Astrocyte (in vitro differentiated cells and primary cell): Measurements from ENCODE around the gene FMN1. TPM values are rescaled to one million over a fixed set of nuclear protein-coding genes. Genes with fewer than 3 reads are reported as not detected.
"Not testable (repeated sequence)": the region's sequence is repeated elsewhere in the genome, so short reads cannot be mapped to it uniquely, and the experiment has no call there.

Source experiments
- DNase-seq: peaks from one replicate; pipeline ENCODE4 v3.0.0-alpha.2; 2010; ENCODE audit warnings: low read depth
- FAIRE-seq: peaks from 2 replicates; lab custom pipeline; 2011; peaks lifted over from hg19 to GRCh38; lab: Jason Lieb, UNC
- H2AFZ ChIP-seq: 2 replicates; pipeline ENCODE4 v1.6.0; 2012; ENCODE audit warnings: low read depth, low read length, inconsistent platforms
- H3K27ac ChIP-seq: 2 replicates; pipeline ENCODE4 v1.5.1; 2011; ENCODE audit warnings: low read depth, low read length, inconsistent platforms
- H3K27me3 ChIP-seq: 2 replicates; pipeline ENCODE4 v1.6.0; 2011; ENCODE audit warnings: low read length, inconsistent platforms; ENCODE audit not compliant: insufficient read depth
- H3K36me3 ChIP-seq: 2 replicates; pipeline ENCODE4 v1.5.1; 2011; ENCODE audit warnings: low read length, inconsistent platforms; ENCODE audit not compliant: insufficient read depth
- H3K4me1 ChIP-seq: 2 replicates; pipeline ENCODE4 v1.5.1; 2011; ENCODE audit warnings: low read length, inconsistent platforms; ENCODE audit not compliant: insufficient read depth
- H3K4me2 ChIP-seq: 2 replicates; pipeline ENCODE4 v1.6.0; 2012; ENCODE audit warnings: low read length, inconsistent platforms
- H3K4me3 ChIP-seq: 2 replicates; pipeline ENCODE4 v1.5.1; 2011; ENCODE audit warnings: low read depth, mild to moderate bottlenecking, low read length, inconsistent platforms; ENCODE audit not compliant: insufficient read depth
- H3K79me2 ChIP-seq: 2 replicates; pipeline ENCODE4 v1.6.0; 2012; ENCODE audit warnings: mild to moderate bottlenecking, low read length, inconsistent platforms; ENCODE audit not compliant: insufficient read depth
- H3K9ac ChIP-seq: 2 replicates; pipeline ENCODE4 v1.6.0; 2012; ENCODE audit warnings: mild to moderate bottlenecking, low read length, inconsistent platforms
- H3K9me3 ChIP-seq: 2 replicates; pipeline ENCODE4 v1.5.1; 2012; ENCODE audit warnings: low read depth, mild to moderate bottlenecking, low read length, inconsistent platforms; ENCODE audit not compliant: insufficient read depth
- H4K20me1 ChIP-seq: 2 replicates; pipeline ENCODE4 v1.6.0; 2012; ENCODE audit warnings: low read length, inconsistent platforms; ENCODE audit not compliant: insufficient read depth
- H3K27ac Mint-ChIP-seq: one replicate; pipeline ENCODE4 v1.8.0; 2021; ENCODE audit warnings: mild to moderate bottlenecking, mixed read lengths; ENCODE audit not compliant: unreplicated experiment
- H3K27me3 Mint-ChIP-seq: one replicate; pipeline ENCODE4 v1.8.0; 2021; ENCODE audit warnings: low read depth, mixed read lengths; ENCODE audit not compliant: unreplicated experiment
- H3K36me3 Mint-ChIP-seq: one replicate; pipeline ENCODE4 v1.8.0; 2021; ENCODE audit warnings: low read depth, mixed read lengths; ENCODE audit not compliant: unreplicated experiment
- H3K4me1 Mint-ChIP-seq: one replicate; pipeline ENCODE4 v1.8.0; 2021; ENCODE audit warnings: low read depth, mixed read lengths; ENCODE audit not compliant: unreplicated experiment
- H3K4me3 Mint-ChIP-seq: one replicate; pipeline ENCODE4 v1.8.0; 2021; ENCODE audit warnings: mild to moderate bottlenecking, moderate library complexity, mixed read lengths; ENCODE audit not compliant: unreplicated experiment
- H3K9me3 Mint-ChIP-seq: one replicate; pipeline ENCODE4 v1.8.0; 2021; ENCODE audit warnings: mild to moderate bottlenecking, mixed read lengths; ENCODE audit not compliant: unreplicated experiment
- CTCF ChIP-seq: IDR thresholded peaks from 2 replicates; pipeline ENCODE4 v1.5.1; 2011; ENCODE audit warnings: low read depth, mild to moderate bottlenecking, inconsistent platforms, low read length, moderate library complexity; ENCODE audit not compliant: insufficient read depth
- EZH2 ChIP-seq: IDR thresholded peaks from 2 replicates; pipeline ENCODE4 v1.6.1; 2012; ENCODE audit warnings: mild to moderate bottlenecking, low read length, inconsistent platforms; ENCODE audit not compliant: insufficient read depth
- total RNA-seq: library from RNA; stranded (reverse); gene quantifications from 2 replicates; pipeline ENCODE4 v1.2.1, GENCODE V29; 2021

FMN1 gene
- total RNA-seq, 1 donor from 2014 or later, result 5.3 TPM

GRCh38 chr15:32852017-32852416, 342.5 kb downstream of the FMN1 start:
- FAIRE-seq (no peak), DNase-seq (no peak)
- H3K79me2 ChIP-seq, result no peaks in the 10 kb centered on the region
- Mint-ChIP-seq H3K4me1 (peaks cover 44% of the 10 kb centered on the region), H3K36me3 (peaks cover 4% of the 10 kb centered on the region), H3K27me3 (no peaks in the 10 kb centered on the region), H3K27ac (peak overlapping the region; percentile 97), H3K4me3 (no peak overlapping the region), H3K9me3 (peaks cover 14% of the 10 kb centered on the region)
- no peak overlapping the region for H2AFZ ChIP-seq
- H3K27ac ChIP-seq, result peak overlapping the region; percentile 90
- no peaks in the 10 kb centered on the region for H3K36me3 ChIP-seq
- peak overlapping the region; percentile 1 for H3K4me2 ChIP-seq
- H3K27me3 ChIP-seq, result no peaks in the 10 kb centered on the region
- peak overlapping the region; percentile 64 for H3K9ac ChIP-seq
- H3K4me1 ChIP-seq, result peaks cover 46% of the 10 kb centered on the region
- no peak for TF ChIP-seq CTCF
- TF ChIP-seq EZH2, result no peak
- no peak overlapping the region for H3K4me3 ChIP-seq
- no peaks in the 10 kb centered on the region for H4K20me1 ChIP-seq
- H3K9me3 ChIP-seq, result no peaks in the 10 kb centered on the region

DNA sequence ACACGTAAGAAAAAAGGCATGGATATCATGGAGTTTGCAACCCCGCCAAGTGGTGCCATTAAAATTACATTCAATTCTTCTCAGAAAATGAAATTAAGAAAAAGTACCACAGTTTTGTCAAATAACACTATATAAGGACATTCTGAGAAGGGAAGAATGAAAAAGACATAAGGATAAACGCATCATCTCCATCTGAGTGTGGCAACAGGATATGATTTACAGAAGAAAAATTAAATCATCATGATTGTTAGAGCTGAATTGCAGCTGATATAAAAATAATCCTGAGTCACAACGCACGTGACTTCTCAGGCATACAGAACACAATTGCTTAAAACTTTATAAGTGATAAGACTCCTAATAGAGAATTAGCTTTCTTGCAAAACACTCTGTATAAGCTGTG, 342.9 kb downstream of the FMN1 start:
- DNase-seq (peak; percentile 86), FAIRE-seq (no peak)
- H3K27me3 ChIP-seq, result no peaks in the 10 kb centered on the region
- H3K27me3 Mint-ChIP-seq, result no peaks in the 10 kb centered on the region
- H3K4me1 Mint-ChIP-seq, result peaks cover 40% of the 10 kb centered on the region
- TF ChIP-seq EZH2, result no peak
- no peak for TF ChIP-seq CTCF
- H3K4me3 ChIP-seq, result no peak overlapping the region
- H2AFZ ChIP-seq, result no peak overlapping the region
- H3K9ac ChIP-seq, result peak overlapping the region; percentile 64
- no peaks in the 10 kb centered on the region for H3K36me3 ChIP-seq
- peak overlapping the region; percentile 90 for H3K27ac ChIP-seq
- H3K4me2 ChIP-seq, result peak overlapping the region; percentile 1
- peaks cover 17% of the 10 kb centered on the region for H3K9me3 Mint-ChIP-seq
- H3K79me2 ChIP-seq, result no peaks in the 10 kb centered on the region
- H3K4me1 ChIP-seq, result peaks cover 41% of the 10 kb centered on the region
- no peak overlapping the region for H3K4me3 Mint-ChIP-seq
- no peaks in the 10 kb centered on the region for H3K9me3 ChIP-seq
- peaks cover 4% of the 10 kb centered on the region for H3K36me3 Mint-ChIP-seq
- no peaks in the 10 kb centered on the region for H4K20me1 ChIP-seq
- peak overlapping the region; percentile 60 for H3K27ac Mint-ChIP-seq

- Histone ChIP-seq H3K4me3 (no peak overlapping the region), H3K9me3 (no peaks in the 10 kb centered on the region), H3K4me1 (peaks cover 28% of the 10 kb centered on the region), H4K20me1 (no peaks in the 10 kb centered on the region), H3K27me3 (no peaks in the 10 kb centered on the region), H3K79me2 (no peaks in the 10 kb centered on the region), H3K9ac (peak overlapping the region; percentile 64), H2AFZ (no peak overlapping the region), H3K36me3 (no peaks in the 10 kb centered on the region), H3K27ac (peak overlapping the region; percentile 90), H3K4me2 (no peak overlapping the region)
- peaks cover 6% of the 10 kb centered on the region for H3K36me3 Mint-ChIP-seq
- peak overlapping the region; percentile 29 for H3K27ac Mint-ChIP-seq
- H3K4me3 Mint-ChIP-seq, result no peak overlapping the region
- no peak for TF ChIP-seq EZH2
- FAIRE-seq (peak; percentile 98), DNase-seq (peak; percentile 99)
- H3K27me3 Mint-ChIP-seq, result no peaks in the 10 kb centered on the region
- H3K9me3 Mint-ChIP-seq, result peaks cover 17% of the 10 kb centered on the region
- peaks cover 25% of the 10 kb centered on the region for H3K4me1 Mint-ChIP-seq
Observed at GRCh38 chr15:32849769-32850668, 344.5 kb downstream of the FMN1 start.

DNA sequence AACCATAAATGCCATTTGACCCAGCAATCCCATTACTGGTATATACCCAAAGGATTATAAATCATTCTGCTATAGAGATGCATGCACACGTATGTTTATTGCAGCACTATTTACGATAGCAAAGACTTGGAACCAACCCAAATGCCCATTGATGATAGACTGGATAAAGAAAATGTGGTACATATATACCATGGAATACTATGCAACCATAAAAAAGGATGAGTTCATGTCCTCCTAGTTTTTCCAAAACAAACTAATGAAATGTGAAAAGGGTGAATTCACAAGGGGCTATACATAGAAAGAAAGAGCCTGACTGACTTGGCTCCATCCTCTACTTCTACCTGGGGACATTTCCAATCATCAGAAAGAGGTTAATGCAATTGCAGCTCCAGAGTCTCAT, 347.8 kb downstream of the FMN1 start:
- not testable (repeated sequence) for H3K9ac ChIP-seq, H3K4me3 Mint-ChIP-seq, H3K4me3 ChIP-seq, H3K36me3 ChIP-seq, FAIRE-seq, H3K79me2 ChIP-seq, H2AFZ ChIP-seq, H3K36me3 Mint-ChIP-seq, DNase-seq, H3K4me2 ChIP-seq, H3K4me1 Mint-ChIP-seq, H3K27ac Mint-ChIP-seq, H4K20me1 ChIP-seq, H3K27me3 ChIP-seq, H3K27ac ChIP-seq, H3K27me3 Mint-ChIP-seq, H3K9me3 ChIP-seq
- peaks cover 17% of the 10 kb centered on the region for H3K9me3 Mint-ChIP-seq
- peaks cover 16% of the 10 kb centered on the region for H3K4me1 ChIP-seq
